DND-41 (cell line): Measurements from ENCODE around the gene CAPZA1.

Experiments
- EZH2 ChIP-seq: IDR thresholded peaks from 3 replicates; pipeline ENCODE4 v1.6.1; 2012; ENCODE audit warnings: borderline replicate concordance, low read depth, mild to moderate bottlenecking, moderate library complexity, low read length, inconsistent platforms; ENCODE audit not compliant: severe bottlenecking
- TF ChIP-seq, protein P1 (sequence below): IDR thresholded peaks from 2 replicates; pipeline ENCODE4 v1.5.1; 2012; ENCODE audit warnings: borderline replicate concordance, low read length, moderate library complexity, mild to moderate bottlenecking; ENCODE audit not compliant: poor library complexity, severe bottlenecking; ENCODE audit errors: extremely low read depth

- TF ChIP-seq, protein P1, sequence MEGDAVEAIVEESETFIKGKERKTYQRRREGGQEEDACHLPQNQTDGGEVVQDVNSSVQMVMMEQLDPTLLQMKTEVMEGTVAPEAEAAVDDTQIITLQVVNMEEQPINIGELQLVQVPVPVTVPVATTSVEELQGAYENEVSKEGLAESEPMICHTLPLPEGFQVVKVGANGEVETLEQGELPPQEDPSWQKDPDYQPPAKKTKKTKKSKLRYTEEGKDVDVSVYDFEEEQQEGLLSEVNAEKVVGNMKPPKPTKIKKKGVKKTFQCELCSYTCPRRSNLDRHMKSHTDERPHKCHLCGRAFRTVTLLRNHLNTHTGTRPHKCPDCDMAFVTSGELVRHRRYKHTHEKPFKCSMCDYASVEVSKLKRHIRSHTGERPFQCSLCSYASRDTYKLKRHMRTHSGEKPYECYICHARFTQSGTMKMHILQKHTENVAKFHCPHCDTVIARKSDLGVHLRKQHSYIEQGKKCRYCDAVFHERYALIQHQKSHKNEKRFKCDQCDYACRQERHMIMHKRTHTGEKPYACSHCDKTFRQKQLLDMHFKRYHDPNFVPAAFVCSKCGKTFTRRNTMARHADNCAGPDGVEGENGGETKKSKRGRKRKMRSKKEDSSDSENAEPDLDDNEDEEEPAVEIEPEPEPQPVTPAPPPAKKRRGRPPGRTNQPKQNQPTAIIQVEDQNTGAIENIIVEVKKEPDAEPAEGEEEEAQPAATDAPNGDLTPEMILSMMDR: no peak
- no peak for TF ChIP-seq EZH2
Measured at GRCh38 chr1:112708489-112708888, 88.9 kb downstream of the CAPZA1 start.
